ENCODE data around the gene RALGAPA1.
"Not testable (repeated sequence)": the region's sequence is repeated elsewhere in the genome, so short reads cannot be mapped to it uniquely, and the experiment has no call there.

- not testable (repeated sequence) for TF ChIP-seq GATA3, GATA2 (IDR thresholded peaks at IDR 0.05; ENCODE audit: low read depth, low read length)
Observed at GRCh38 chr14:35808638-35809563, at the start of gene RALGAPA1.
